ENCODE measurements around the gene ABCC11. TPM values are rescaled to one million over a fixed set of nuclear protein-coding genes. Genes with fewer than 3 reads are reported as not detected.

Gene ABCC11
- total RNA-seq, 1 experiment from 2014 or later: 0.83 TPM

GRCh38 chr16:48235556-48236136, 11.7 kb downstream of the ABCC11 start:
- Histone ChIP-seq H3K36me3 (ENCODE audit: low read depth) (no peaks in the 10 kb centered on the region), H3K27ac (no peak overlapping the region), H3F3A (ENCODE audit: insufficient read depth, low read depth) (peaks cover 4% of the 10 kb centered on the region; the same call in 1 of the 2 replicates), H3K4me1 (replicated peaks; ENCODE audit: insufficient read depth) (0 out of 2 replicates have a peak, but pooled peaks cover 6% of the 10 kb centered on the region), H3K79me2 (ENCODE audit: low read depth) (no peaks in the 10 kb centered on the region), H3K9me3 (ENCODE audit: insufficient read depth, low read depth) (no peaks in the 10 kb centered on the region), H3K4me3 (no peak overlapping the region), H3K27me3 (ENCODE audit: insufficient read depth, low read depth) (no peaks in the 10 kb centered on the region), H3K9me2 (ENCODE audit: insufficient read depth) (no peaks in the 10 kb centered on the region), H4K20me1 (ENCODE audit: insufficient read depth) (no peaks in the 10 kb centered on the region), H2AFZ (no peak overlapping the region), H3K4me2 (no peak overlapping the region)
- ChIA-PET CTCF (no interaction called here), POLR2A (ENCODE audit: unreplicated experiment) (no interaction called here)
- intact Hi-C loops (cut with micrococcal nuclease; ENCODE audit: unreplicated experiment): no loop called here
- no peak for DNase-seq
- BruUV-seq (replicated peaks): no TSS peak
- no peak for TF ChIP-seq CTCF (conservative IDR thresholded peaks at IDR 0.05)

GRCh38 chr16:48235058-48235555, 12.2 kb downstream of the ABCC11 start:
- intact Hi-C loops (cut with micrococcal nuclease; ENCODE audit: unreplicated experiment): no loop called here
- POLR2A ChIA-PET (ENCODE audit: unreplicated experiment): no interaction called here
- Histone ChIP-seq H3K9me2 (ENCODE audit: insufficient read depth) (no peaks in the 10 kb centered on the region), H3K27ac (no peak overlapping the region), H3K4me1 (replicated peaks; ENCODE audit: insufficient read depth) (0 out of 2 replicates have a peak, but pooled peaks cover 6% of the 10 kb centered on the region), H3K36me3 (ENCODE audit: low read depth) (no peaks in the 10 kb centered on the region), H3K9me3 (ENCODE audit: insufficient read depth, low read depth) (no peaks in the 10 kb centered on the region), H2AFZ (no peak overlapping the region), H3F3A (ENCODE audit: insufficient read depth, low read depth) (peaks cover 4% of the 10 kb centered on the region; the same call in 1 of the 2 replicates), H3K4me2 (no peak overlapping the region), H4K20me1 (ENCODE audit: insufficient read depth) (no peaks in the 10 kb centered on the region), H3K4me3 (no peak overlapping the region), H3K27me3 (ENCODE audit: insufficient read depth, low read depth) (no peaks in the 10 kb centered on the region), H3K79me2 (ENCODE audit: low read depth) (no peaks in the 10 kb centered on the region)
- CTCF ChIA-PET: no interaction called here
- BruUV-seq (replicated peaks): no TSS peak
- DNase-seq: peak in 1 of 2 experiments; percentile 38
- TF ChIP-seq EZH2 (IDR thresholded peaks at IDR 0.05; ENCODE audit: low read depth) (no peak), CTCF (conservative IDR thresholded peaks at IDR 0.05) (no peak)

- 0 out of 2 replicates have a peak, but pooled peaks cover 6% of the 10 kb centered on the region for H3K4me1 ChIP-seq (replicated peaks; ENCODE audit: insufficient read depth)
- no peak overlapping the region for H3K4me2 ChIP-seq
- TF ChIP-seq EZH2 (IDR thresholded peaks at IDR 0.05; ENCODE audit: low read depth) (no peak), CTCF (conservative IDR thresholded peaks at IDR 0.05) (no peak)
- no peak overlapping the region for H3K27ac ChIP-seq
- no peaks in the 10 kb centered on the region for H3K9me3 ChIP-seq (ENCODE audit: insufficient read depth, low read depth)
- no peak for DNase-seq
- no peaks in the 10 kb centered on the region for H3K9me2 ChIP-seq (ENCODE audit: insufficient read depth)
- H3K4me3 ChIP-seq: no peak overlapping the region
- ChIA-PET CTCF (interaction anchor here (0.6 kb wide), 1 partner anchor 1198 kb away, joined by 3 read pairs; no protein-coding TSS in a partner anchor), POLR2A (ENCODE audit: unreplicated experiment) (no interaction called here)
- H2AFZ ChIP-seq: no peak overlapping the region
- intact Hi-C loops (cut with micrococcal nuclease; ENCODE audit: unreplicated experiment): loop anchor here (5.0 kb wide), 1 partner anchor 293 kb away; no protein-coding TSS in a partner anchor
- peaks cover 4% of the 10 kb centered on the region; the same call in 1 of the 2 replicates for H3F3A ChIP-seq (ENCODE audit: insufficient read depth, low read depth)
- no TSS peak for BruUV-seq (replicated peaks)
- no peaks in the 10 kb centered on the region for H4K20me1 ChIP-seq (ENCODE audit: insufficient read depth)
- no peaks in the 10 kb centered on the region for H3K79me2 ChIP-seq (ENCODE audit: low read depth)
- no peaks in the 10 kb centered on the region for H3K36me3 ChIP-seq (ENCODE audit: low read depth)
- H3K27me3 ChIP-seq (ENCODE audit: insufficient read depth, low read depth): no peaks in the 10 kb centered on the region
Observed at GRCh38 chr16:48234630-48235029, 12.7 kb downstream of the ABCC11 start.
